ENCODE results near the gene EFNA3. TPM values are rescaled to one million over a fixed set of nuclear protein-coding genes. Genes with fewer than 3 reads are reported as not detected.

EFNA3 gene
- total and polyA plus RNA-seq, 2 experiments from 2014 or later: 2.7 to 3.0 TPM

GRCh38 chr1:155072531-155073289, 5.9 kb upstream of the EFNA3 start:
- H3K36me3 ChIP-seq (ENCODE audit: low read depth): no peaks in the 10 kb centered on the region
- H3K9me3 ChIP-seq (ENCODE audit: low read depth): no peaks in the 10 kb centered on the region
- no peaks in the 10 kb centered on the region for H3F3A ChIP-seq (ENCODE audit: insufficient read depth)
- no peak overlapping the region for H2AFZ ChIP-seq
- no peak for TF ChIP-seq EZH2 (IDR thresholded peaks at IDR 0.05; ENCODE audit: insufficient read depth, poor library complexity, severe bottlenecking)
- TF ChIP-seq EZH2phosphoT487 (IDR thresholded peaks at IDR 0.05; ENCODE audit: insufficient read depth, low read depth): no peak
- in situ Hi-C loops (cut with MboI): no loop called here
- H3K9me2 ChIP-seq (ENCODE audit: insufficient read depth): no peaks in the 10 kb centered on the region
- 0 out of 2 replicates have a peak, but pooled peaks cover 4% of the 10 kb centered on the region for H3K4me1 ChIP-seq (ENCODE audit: insufficient read depth)
- H3K9ac ChIP-seq: no peak overlapping the region
- no peaks in the 10 kb centered on the region for H4K20me1 ChIP-seq (ENCODE audit: insufficient read depth)
- no peak for DNase-seq
- H3K79me2 ChIP-seq (ENCODE audit: insufficient read depth): no peaks in the 10 kb centered on the region
- H3K27me3 ChIP-seq (replicated peaks; ENCODE audit: insufficient read depth): no peaks in the 10 kb centered on the region
- no peak overlapping the region for H3K27ac ChIP-seq
- H3K4me3 ChIP-seq: no peak overlapping the region
- WGBS, 2 experiments (ENCODE audit: low coverage in 1 of 2, low lambda C conversion rate in 2 of 2, missing lambda C conversion rate in 2 of 2): 55 to 57% methylated on average over 7 of the region's 7 CpGs
- H3K4me2 ChIP-seq (ENCODE audit: unreplicated experiment): no peak overlapping the region

- in situ Hi-C loops (cut with MboI): no loop called here
- Histone ChIP-seq H3K4me2 (ENCODE audit: unreplicated experiment) (no peak overlapping the region), H3K4me1 (ENCODE audit: insufficient read depth) (0 out of 2 replicates have a peak, but pooled peaks cover 4% of the 10 kb centered on the region), H3K9ac (no peak overlapping the region), H3K27me3 (replicated peaks; ENCODE audit: insufficient read depth) (no peaks in the 10 kb centered on the region), H3K36me3 (ENCODE audit: low read depth) (no peaks in the 10 kb centered on the region), H3F3A (ENCODE audit: insufficient read depth) (no peaks in the 10 kb centered on the region; the same call in 1 of the 2 replicates), H3K79me2 (ENCODE audit: insufficient read depth) (no peaks in the 10 kb centered on the region), H4K20me1 (ENCODE audit: insufficient read depth) (no peaks in the 10 kb centered on the region), H3K27ac (no peak overlapping the region), H3K9me3 (ENCODE audit: low read depth) (no peaks in the 10 kb centered on the region), H2AFZ (no peak overlapping the region), H3K9me2 (ENCODE audit: insufficient read depth) (no peaks in the 10 kb centered on the region), H3K4me3 (no peak overlapping the region)
- TF ChIP-seq EZH2 (IDR thresholded peaks at IDR 0.05; ENCODE audit: insufficient read depth, poor library complexity, severe bottlenecking) (no peak), EZH2phosphoT487 (IDR thresholded peaks at IDR 0.05; ENCODE audit: insufficient read depth, low read depth) (no peak)
- DNase-seq: no peak
- WGBS, 2 experiments (ENCODE audit: low coverage in 1 of 2, low lambda C conversion rate in 2 of 2, missing lambda C conversion rate in 2 of 2): 67 to 87% methylated on average over 2 to 3 of the region's 3 CpGs
Observed at GRCh38 chr1:155073377-155074242, 5.0 kb upstream of the EFNA3 start.

GRCh38 chr1:155075535-155075934, 3.1 kb upstream of the EFNA3 start:
- no peaks in the 10 kb centered on the region; the same call in 1 of the 2 replicates for H3F3A ChIP-seq (ENCODE audit: insufficient read depth)
- DNase-seq: no peak
- no peak overlapping the region for H3K9ac ChIP-seq
- no peak overlapping the region for H2AFZ ChIP-seq
- H3K9me2 ChIP-seq (ENCODE audit: insufficient read depth): no peaks in the 10 kb centered on the region
- no peaks in the 10 kb centered on the region for H3K79me2 ChIP-seq (ENCODE audit: insufficient read depth)
- 46 to 54% methylated on average over 5 of the region's 5 CpGs for WGBS, 2 experiments (ENCODE audit: low coverage in 1 of 2, low lambda C conversion rate in 2 of 2, missing lambda C conversion rate in 2 of 2)
- no peak overlapping the region for H3K4me2 ChIP-seq (ENCODE audit: unreplicated experiment)
- in situ Hi-C loops (cut with MboI): no loop called here
- H3K9me3 ChIP-seq (ENCODE audit: low read depth): no peaks in the 10 kb centered on the region
- no peaks in the 10 kb centered on the region for H4K20me1 ChIP-seq (ENCODE audit: insufficient read depth)
- H3K4me1 ChIP-seq (ENCODE audit: insufficient read depth): peaks cover 7% of the 10 kb centered on the region; the same call in 1 of the 2 replicates
- H3K27me3 ChIP-seq (replicated peaks; ENCODE audit: insufficient read depth): peaks cover 14% of the 10 kb centered on the region
- no peak overlapping the region for H3K4me3 ChIP-seq
- no peak for TF ChIP-seq EZH2phosphoT487 (IDR thresholded peaks at IDR 0.05; ENCODE audit: insufficient read depth, low read depth)
- no peak for TF ChIP-seq EZH2 (IDR thresholded peaks at IDR 0.05; ENCODE audit: insufficient read depth, poor library complexity, severe bottlenecking)
- no peak overlapping the region for H3K27ac ChIP-seq
- no peaks in the 10 kb centered on the region for H3K36me3 ChIP-seq (ENCODE audit: low read depth)

- Histone ChIP-seq H3K36me3 (ENCODE audit: low read depth) (no peaks in the 10 kb centered on the region), H2AFZ (no peak overlapping the region), H3F3A (ENCODE audit: insufficient read depth) (peaks cover 4% of the 10 kb centered on the region), H3K4me2 (ENCODE audit: unreplicated experiment) (no peak overlapping the region), H3K79me2 (ENCODE audit: insufficient read depth) (no peaks in the 10 kb centered on the region), H3K9me3 (ENCODE audit: low read depth) (no peaks in the 10 kb centered on the region), H3K9me2 (ENCODE audit: insufficient read depth) (no peaks in the 10 kb centered on the region), H3K27ac (no peak overlapping the region), H4K20me1 (ENCODE audit: insufficient read depth) (no peaks in the 10 kb centered on the region), H3K4me3 (no peak overlapping the region), H3K4me1 (ENCODE audit: insufficient read depth) (peaks cover 5% of the 10 kb centered on the region; the same call in 1 of the 2 replicates), H3K9ac (no peak overlapping the region), H3K27me3 (replicated peaks; ENCODE audit: insufficient read depth) (peaks cover 22% of the 10 kb centered on the region)
- no peak for DNase-seq
- in situ Hi-C loops (cut with MboI): no loop called here
- 33 to 53% methylated on average over 1 of the region's 1 CpG for WGBS, 2 experiments (ENCODE audit: low coverage in 1 of 2, low lambda C conversion rate in 2 of 2, missing lambda C conversion rate in 2 of 2)
- TF ChIP-seq EZH2phosphoT487 (IDR thresholded peaks at IDR 0.05; ENCODE audit: insufficient read depth, low read depth) (no peak), EZH2 (IDR thresholded peaks at IDR 0.05; ENCODE audit: insufficient read depth, poor library complexity, severe bottlenecking) (no peak)
Observed at GRCh38 chr1:155076371-155076770, 2.3 kb upstream of the EFNA3 start.

All from GM23248 (cell line).